8988T (cell line): Measurements from ENCODE around the gene C19orf67.
"Not testable (repeated sequence)": the region's sequence is repeated elsewhere in the genome, so short reads cannot be mapped to it uniquely, and the experiment has no call there.

Experiments
- DNase-seq: peaks from one replicate; pipeline ENCODE4 v3.0.0; 2011

The C19orf67 gene

DNA sequence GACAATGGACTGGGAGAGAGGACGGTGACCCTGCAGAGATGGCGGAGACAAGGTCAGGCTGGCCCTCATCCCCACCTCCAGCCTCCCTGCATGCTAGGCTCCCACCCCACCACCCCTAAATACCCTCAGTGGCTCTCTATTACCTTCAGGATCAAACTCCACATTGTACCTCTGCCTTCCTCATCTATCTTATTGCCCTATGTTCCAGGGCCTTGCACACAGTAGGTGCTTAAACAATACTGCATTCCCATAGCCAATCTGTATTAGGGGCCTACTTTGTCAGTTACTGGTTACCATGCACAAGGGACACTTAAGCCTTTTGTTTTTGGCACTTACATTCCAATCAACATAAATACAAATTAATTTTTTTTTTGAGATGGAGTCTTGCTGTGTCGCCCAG, 30.2 kb downstream of the C19orf67 start:
- no peak for DNase-seq

DNA sequence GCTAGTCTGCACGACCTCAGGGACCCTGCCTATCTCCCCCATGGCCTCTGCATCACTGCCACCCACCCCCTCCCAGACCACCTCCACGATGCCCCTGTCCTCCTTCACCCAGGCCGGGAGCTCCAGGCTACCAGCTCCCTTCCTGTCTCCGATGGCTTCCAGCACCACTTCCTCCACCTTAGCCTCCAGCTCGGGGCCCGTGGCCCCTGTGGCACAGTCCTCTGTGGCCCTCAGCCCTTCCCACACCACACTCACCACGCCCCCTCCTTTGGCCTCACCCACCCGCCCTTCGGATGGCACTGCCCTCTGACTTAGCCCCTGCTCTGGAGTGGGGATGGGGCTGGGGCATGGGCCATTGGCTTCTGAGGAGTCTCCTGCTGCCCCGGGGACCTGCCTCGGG, 30.9 kb downstream of the C19orf67 start:
- no peak for DNase-seq

DNA sequence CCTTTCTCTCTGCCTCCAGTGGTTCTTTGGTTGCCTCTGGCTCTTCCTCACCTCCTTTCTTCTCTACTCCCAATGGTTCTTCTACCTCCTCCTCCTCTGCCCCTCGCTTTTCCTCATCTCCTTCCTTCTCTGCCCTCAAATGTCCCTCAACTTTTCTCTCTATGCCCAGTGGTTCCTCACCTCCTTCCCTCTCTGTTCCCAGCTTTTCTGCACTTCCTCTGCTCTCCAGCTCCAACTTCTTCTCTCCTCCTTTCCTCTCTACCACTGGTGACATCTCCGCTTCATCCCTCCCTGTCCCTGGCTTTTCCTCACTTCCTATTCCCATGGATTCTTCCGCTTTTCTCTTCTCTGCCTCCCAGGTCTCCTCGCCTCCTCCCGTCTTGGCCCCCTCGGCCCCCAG, 31.5 kb downstream of the C19orf67 start:
- DNase-seq = no peak

DNA sequence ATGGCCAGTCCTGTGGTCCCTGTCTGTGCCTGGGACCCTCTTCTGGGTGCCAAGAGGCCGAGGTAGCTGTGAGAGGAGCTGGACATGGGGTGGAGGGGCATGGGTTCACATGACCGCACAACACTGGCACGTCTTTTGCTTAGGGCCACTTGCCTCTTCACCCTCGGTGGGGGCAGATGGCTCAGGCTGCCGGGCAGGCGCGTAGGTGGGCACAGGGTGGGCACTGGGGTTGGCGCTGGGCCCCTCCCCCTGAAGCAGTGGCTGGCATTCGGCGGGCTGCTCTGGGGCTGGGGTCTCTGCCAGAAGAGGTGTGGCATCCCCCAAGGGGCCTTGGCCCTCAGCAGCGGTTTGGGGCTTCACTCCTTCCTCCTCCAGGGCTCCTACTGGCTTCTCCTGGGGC, 32.1 kb downstream of the C19orf67 start:
- DNase-seq = no peak

DNA sequence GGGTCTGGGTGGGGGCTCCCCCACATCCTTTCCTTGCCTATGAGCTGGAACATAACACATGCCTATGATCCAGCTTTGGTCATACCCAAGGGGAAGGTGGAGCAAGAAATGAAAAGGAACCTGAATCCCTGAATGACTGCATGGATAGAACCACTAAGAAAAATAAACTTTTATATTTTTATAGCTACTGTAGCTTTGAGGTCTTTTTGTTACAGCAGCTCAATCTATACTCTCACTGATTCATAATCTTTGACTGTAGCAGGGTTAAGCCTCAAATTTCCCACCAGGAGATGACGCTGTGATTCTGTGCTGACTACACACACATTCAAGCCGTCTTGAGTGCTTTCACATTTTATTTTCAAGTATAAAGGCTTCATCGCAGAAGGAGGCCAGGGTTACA, 32.6 kb downstream of the C19orf67 start:
- DNase-seq = no peak

DNA sequence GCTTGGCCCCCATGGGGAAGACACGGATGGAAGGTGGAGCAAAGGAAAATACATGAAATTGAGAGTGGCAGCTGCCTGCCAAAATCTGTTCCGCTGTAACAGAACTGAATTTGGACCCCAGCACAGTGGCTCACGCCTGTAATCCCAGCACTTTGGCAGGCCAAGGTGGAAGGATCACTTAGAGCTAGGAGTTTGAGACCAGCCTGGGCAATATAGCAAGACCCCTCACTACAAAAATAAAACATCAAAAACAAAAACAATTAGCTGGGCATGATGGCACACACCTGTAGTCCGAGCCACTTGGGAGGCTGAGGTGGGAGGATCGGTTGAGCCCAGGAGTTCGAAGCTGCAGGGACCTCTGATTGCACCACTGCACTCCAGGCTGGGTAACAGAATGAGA, 33.1 kb downstream of the C19orf67 start:
- DNase-seq = no peak

DNA sequence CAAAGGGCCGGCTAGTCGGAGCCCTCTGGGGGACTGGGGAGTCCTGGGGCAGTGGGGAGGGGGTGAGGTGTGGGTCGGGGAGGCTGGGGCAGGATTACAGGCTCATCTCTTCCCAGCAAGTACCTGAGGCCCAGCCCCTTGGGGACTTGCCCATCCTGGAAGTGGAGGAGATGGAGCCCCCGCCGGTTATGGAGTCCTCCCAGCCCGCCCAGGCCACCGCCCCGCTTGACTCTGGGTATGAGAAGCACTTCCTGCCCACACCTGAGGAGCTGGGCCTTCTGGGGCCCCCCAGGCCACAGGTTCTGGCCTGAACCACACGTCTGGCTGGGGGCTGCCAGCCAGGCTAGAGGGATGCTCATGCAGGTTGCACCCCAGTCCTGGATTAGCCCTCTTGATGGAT, 33.6 kb downstream of the C19orf67 start:
- DNase-seq = no peak

DNA sequence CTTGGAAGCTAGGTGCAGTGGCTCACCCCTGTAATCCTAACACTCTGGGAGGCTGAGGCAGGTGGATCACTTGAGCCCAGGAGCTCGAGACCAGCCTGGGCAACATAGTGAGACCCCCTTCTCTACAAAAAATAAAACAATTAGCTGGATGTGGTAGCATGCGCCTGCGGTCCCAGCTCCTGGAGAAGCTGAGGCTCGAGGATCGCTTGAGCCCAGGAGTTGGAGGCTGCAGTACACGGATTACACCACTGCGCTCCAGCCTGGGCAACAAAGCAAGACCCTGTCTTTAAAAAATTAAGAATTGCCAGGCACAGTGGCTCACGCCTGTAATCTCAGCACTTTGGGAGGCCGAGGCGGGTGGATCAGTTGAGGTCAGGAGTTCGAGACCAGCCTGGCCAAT, 34.6 kb downstream of the C19orf67 start:
- DNase-seq = not testable (repeated sequence)

DNA sequence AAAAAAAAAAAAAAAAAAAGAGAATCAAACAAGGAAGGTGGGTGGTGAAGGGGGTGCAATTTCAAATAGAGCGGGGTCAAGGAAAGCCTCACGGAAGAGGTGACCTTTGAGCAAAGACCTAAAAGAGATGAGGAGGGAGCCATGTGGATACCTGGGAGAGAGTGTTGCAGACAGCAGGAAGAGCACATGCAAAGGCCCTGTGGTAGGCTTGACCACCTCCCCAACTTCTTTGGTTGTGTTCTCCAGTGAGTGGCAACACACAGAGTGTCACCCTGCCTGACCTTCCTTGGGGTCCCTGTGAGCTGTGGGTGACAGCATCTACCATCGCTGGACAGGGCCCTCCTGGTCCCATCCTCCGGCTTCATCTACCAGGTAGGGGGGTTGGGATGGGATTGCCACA, 35.1 kb downstream of the C19orf67 start:
- DNase-seq = no peak

DNA sequence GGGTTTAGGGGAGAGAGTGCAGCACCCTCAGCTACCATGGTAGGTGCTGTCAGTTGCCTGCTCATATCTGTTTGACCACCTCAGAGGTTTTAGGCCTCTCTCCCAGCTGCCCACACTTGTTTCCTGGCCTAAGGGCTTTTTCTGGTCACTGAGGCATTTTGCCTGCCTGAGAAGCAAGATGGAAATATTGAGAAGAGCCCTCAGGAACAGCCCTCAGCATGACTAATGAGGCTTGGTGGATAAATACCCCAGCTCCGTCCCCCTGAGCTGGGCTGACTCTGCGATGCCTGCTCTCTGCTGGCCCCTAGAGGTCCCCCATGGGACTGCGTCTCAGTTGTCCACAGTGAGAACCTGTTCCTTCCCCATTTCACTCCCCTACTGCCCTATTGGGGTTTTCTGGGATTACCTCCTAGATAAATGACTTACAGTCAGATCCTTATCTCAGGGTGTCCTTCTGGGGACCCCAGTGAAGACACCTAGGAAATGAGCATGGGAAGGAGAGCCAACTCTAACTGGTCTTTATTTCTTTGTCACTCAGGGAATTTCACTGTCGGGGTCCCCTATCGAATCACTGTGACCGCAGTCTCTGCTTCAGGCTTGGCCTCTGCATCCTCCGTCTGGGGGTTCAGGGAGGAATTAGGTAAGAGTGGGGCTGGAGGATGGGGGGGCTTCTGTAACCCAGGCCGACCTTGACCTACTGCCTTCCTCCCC, 37.0 kb downstream of the C19orf67 start:
- DNase-seq = no peak

DNA sequence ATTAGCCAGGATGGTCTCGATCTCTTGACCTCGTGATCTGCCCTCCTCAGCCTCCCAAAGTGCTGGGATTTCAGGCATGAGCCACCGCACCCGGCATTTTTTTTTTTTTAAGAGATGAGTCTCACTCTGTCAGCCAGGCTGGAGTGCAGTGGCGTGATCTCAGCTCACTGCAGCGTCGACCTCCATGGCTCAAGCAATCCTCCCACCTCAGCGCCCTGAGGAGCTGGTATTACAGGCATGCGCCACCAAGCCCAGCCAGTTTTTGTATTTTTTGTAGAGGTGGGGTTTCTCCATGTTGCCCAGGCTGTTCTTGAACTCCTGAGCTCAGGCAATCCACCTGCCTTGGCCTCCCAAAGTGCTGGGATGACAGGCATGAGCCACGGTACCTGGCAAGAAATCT, 37.7 kb downstream of the C19orf67 start:
- DNase-seq = not testable (repeated sequence)

DNA sequence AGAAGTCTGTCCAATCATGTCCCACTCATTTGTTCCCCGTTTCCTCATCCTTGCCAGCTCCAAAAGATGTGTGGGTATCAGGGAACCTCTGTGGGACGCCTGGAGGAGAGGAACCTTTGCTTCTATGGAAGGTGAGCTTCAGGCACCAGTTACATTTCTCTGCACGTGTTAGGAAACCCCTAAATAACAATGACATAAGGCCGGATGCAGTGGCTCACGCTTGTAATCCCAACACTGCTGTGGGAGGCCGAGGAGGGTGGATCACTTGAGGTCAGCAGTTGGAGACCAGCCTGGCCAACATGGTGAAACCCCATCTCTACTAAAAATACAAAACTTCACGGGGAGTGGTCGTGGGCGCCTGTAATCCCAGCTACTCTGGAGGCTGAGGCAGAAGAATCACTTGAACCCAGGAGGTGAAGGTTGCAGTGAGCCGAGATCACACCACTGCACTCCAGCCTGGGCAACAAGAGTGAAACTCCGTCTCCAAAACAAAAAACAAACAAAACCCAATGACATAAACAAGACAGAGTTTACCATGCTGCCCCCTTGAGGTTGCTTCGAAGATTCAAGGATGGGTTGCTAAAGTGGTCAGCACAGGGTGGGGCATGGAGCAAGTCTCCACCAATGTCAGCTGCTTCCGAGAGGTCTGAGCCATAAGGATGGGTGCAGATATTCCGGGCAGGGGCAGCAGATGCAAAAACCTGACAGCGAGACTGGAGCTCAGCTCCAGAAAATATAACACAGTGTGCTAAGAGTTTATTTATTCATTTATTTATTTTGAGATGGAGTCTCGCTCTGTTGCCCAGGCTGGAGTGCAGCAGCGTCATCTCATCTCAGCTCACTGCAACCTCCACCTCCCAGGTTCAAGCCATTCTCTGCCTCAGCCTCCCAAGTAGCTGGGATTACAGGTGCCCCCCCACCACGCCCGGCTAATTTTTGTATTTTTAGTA, 42.6 kb downstream of the C19orf67 start:
- not testable (repeated sequence) for DNase-seq

DNA sequence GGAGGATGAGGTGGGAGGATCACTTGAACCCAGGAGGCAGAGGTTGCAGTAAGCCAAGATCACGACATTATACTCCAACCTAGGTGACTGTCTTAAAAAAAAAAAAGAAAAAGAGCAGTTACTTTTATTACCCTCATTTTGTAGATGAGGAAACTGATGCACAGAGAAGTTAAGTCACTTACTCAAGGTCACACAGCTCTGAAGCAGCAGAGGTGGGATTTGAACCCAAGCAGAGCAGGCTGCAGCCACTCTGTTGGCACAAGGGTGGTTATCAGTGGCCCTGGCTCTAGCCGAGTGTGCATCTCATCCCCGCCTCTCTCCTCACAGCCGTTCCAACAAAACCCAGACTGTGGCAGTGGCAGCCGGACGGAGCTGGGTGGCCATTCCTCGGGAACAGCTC, 46.4 kb downstream of the C19orf67 start:
- no peak for DNase-seq

DNA sequence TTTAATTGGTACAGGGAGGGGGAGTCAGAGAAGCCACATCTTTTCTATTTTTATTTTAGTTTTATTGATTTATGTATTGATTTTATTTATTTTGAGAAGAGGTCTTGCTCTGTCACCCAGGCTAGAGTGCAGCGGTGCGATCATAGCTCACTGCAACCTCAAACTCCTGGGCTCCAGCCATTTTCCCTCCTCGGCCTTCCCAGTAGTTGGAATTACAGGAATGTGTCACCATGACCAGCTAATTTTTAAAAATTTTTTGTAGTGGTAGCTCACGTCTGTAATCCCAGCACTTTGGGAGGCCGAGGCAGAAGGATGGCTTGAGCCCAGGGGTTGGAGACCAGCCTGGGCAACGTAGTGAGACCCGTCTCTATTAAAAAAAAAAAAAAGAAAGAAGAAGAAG, 49.9 kb downstream of the C19orf67 start:
- no peak for DNase-seq

DNA sequence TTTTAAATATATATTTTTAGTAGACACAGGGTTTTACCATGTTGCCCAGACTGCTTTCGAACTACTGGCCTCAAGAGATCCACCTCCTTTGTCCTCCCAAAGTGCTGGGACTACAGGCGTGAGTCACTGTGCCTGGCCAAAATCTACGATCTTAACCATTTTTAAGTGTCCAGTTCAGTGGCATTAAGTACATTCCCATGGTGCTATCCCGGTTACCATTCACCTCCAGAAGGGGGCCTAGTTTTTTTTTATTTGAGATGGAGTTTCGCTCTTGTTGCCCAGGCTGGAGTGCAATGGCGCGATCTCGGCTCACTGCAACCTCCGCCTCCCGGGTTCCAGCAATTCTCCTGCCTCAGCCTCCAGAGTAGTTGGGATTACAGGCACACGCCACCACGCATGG, 50.4 kb downstream of the C19orf67 start:
- DNase-seq = not testable (repeated sequence)

DNA sequence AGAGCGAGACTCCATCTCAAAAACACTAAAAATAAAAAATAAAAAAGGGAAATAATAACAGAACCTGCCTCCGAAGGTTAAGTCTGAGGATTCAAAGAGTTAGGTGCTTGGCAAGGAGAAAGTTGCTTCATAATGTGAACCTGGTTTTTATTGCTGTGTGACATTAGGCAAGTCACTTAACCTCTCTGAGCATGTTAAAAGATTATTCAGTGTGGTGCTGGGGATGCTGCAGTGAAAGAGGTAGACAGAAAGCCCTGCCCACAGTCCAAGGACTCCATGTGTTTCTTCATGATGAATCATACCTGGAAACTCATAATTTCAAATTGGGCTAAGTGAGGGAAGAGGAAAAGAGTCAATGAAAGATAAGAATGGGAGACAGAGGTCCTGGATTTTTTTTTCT, 51.6 kb downstream of the C19orf67 start:
- no peak for DNase-seq

DNA sequence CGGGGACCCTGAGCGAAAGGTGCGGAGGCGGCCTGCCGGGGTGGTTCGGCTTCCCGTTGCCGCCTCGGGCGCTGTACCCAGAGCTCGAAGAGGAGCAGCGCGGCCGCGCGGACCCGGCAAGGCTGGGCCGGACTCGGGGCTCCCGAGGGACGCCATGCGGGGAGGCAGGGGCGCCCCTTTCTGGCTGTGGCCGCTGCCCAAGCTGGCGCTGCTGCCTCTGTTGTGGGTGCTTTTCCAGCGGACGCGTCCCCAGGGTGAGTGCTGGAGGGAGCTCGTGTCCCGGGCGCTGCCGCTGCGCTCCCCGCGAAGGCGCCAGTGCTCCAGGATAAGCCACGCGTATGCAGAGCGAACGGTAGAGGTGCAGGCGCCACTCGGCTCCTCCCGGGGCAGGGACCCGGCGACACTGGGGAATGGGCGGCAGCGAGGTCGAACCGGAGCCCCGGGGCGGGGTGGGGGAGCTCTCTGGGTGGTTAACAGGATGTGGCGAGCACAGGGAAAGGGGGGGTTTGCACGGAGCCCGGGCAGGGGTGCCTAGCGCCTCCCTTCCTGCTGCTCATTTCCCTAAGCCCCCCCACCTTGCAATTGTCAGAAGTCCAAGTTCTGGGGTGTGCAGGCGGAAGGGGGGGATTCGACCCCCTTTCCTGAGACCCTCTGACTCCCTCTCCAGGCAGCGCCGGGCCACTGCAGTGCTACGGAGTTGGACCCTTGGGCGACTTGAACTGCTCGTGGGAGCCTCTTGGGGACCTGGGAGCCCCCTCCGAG, 53.7 kb downstream of the C19orf67 start, which contains the start of gene IL27RA:
Gene IL27RA (plus strand): TSS at position 44 of the 762 bp plus-strand sequence. CDS start 111 bp downstream, at position 155.
- DNase-seq = peak; percentile 51
